Calu3 (cell line): ENCODE measurements around the gene LPA. TPM values are rescaled to one million over a fixed set of nuclear protein-coding genes. Genes with fewer than 3 reads are reported as not detected.
"Not testable (repeated sequence)": the region's sequence is repeated elsewhere in the genome, so short reads cannot be mapped to it uniquely, and the experiment has no call there.

ENCODE experiments used
- BruUV-seq: library from RNA; stranded (reverse); fragments of 400-500 nt; replicated peaks from 2 replicates; lab custom pipeline; 2021; lab: Mats Ljungman, UMichigan
- CTCF ChIA-PET: fragments of 300-600 bp; sonication (Branson Sonifier 250); formaldehyde crosslinking; loops from one replicate; lab custom pipeline; 2022; ENCODE audit warnings: antibody characterized with exemption; lab: Charles Lee
- DNase-seq: peaks from one replicate; pipeline ENCODE4 v3.0.0; 2022
- H3K27ac Mint-ChIP-seq: one replicate; pipeline ENCODE4 v1.8.0; 2022; ENCODE audit warnings: mixed read lengths; ENCODE audit not compliant: unreplicated experiment
- H3K27me3 Mint-ChIP-seq: one replicate; pipeline ENCODE4 v1.8.0; 2022; ENCODE audit warnings: mixed read lengths; ENCODE audit not compliant: unreplicated experiment
- H3K36me3 Mint-ChIP-seq: one replicate; pipeline ENCODE4 v1.8.0; 2022; ENCODE audit warnings: mild to moderate bottlenecking, moderate library complexity, mixed read lengths; ENCODE audit not compliant: insufficient read depth, unreplicated experiment
- H3K4me1 Mint-ChIP-seq: one replicate; pipeline ENCODE4 v1.8.0; 2022; ENCODE audit warnings: mild to moderate bottlenecking, low read depth, mixed read lengths; ENCODE audit not compliant: unreplicated experiment
- H3K4me3 Mint-ChIP-seq: one replicate; pipeline ENCODE4 v1.8.0; 2022; ENCODE audit warnings: mild to moderate bottlenecking, low read depth, moderate library complexity, mixed read lengths; ENCODE audit not compliant: unreplicated experiment
- H3K9me3 Mint-ChIP-seq: one replicate; pipeline ENCODE4 v1.8.0; 2022; ENCODE audit warnings: low read depth, mixed read lengths; ENCODE audit not compliant: unreplicated experiment
- CTCF ChIP-seq: fragments of 200-600 bp; IDR thresholded peaks from one replicate; pipeline ENCODE4 v1.8.0; 2022; ENCODE audit warnings: antibody characterized with exemption; ENCODE audit not compliant: unreplicated experiment
- intact Hi-C: fragments of 100-400 bp; cut with micrococcal nuclease; formaldehyde crosslinking; loops from one replicate; pipeline ENCODE4 v1.10.0; 2022; ENCODE audit not compliant: unreplicated experiment
- total RNA-seq: library from RNA; stranded (reverse); gene quantifications from 2 replicates; pipeline ENCODE4 v1.2.3, GENCODE V29; 2022

The LPA gene
- total RNA-seq, 1 experiment from 2014 or later, result not detected

- no peak for DNase-seq
- Mint-ChIP-seq H3K36me3 (no peaks in the 10 kb centered on the region), H3K4me3 (no peak overlapping the region), H3K27me3 (peaks cover 37% of the 10 kb centered on the region), H3K9me3 (peaks cover 6% of the 10 kb centered on the region), H3K4me1 (no peaks in the 10 kb centered on the region), H3K27ac (no peak overlapping the region)
- no TSS peak for BruUV-seq
- CTCF ChIA-PET, result no interaction called here
- intact Hi-C loops, result no loop called here
- TF ChIP-seq CTCF, result no peak
These were observed 4.5 kb downstream of the LPA start for GRCh38 chr6:160659562-160659961.

- no peaks in the 10 kb centered on the region for H3K4me1 Mint-ChIP-seq
- H3K27me3 Mint-ChIP-seq, result no peaks in the 10 kb centered on the region
- no peak overlapping the region for H3K4me3 Mint-ChIP-seq
- intact Hi-C loops, result no loop called here
- H3K9me3 Mint-ChIP-seq, result no peaks in the 10 kb centered on the region
- no peaks in the 10 kb centered on the region for H3K36me3 Mint-ChIP-seq
- BruUV-seq, result no TSS peak
- CTCF ChIA-PET, result no interaction called here
- TF ChIP-seq CTCF, result no peak
- DNase-seq, result no peak
- no peak overlapping the region for H3K27ac Mint-ChIP-seq
These were observed 29.4 kb downstream of the LPA start for GRCh38 chr6:160634706-160635105.

- intact Hi-C loops, result no loop called here
- H3K27ac Mint-ChIP-seq, result no peak overlapping the region
- CTCF ChIA-PET, result no interaction called here
- H3K27me3 Mint-ChIP-seq, result peaks cover 62% of the 10 kb centered on the region
- no peaks in the 10 kb centered on the region for H3K36me3 Mint-ChIP-seq
- H3K4me3 Mint-ChIP-seq, result no peak overlapping the region
- H3K4me1 Mint-ChIP-seq, result no peaks in the 10 kb centered on the region
- DNase-seq, result no peak
- no peak for TF ChIP-seq CTCF
- H3K9me3 Mint-ChIP-seq, result no peaks in the 10 kb centered on the region
- BruUV-seq, result no TSS peak
These were observed 67.9 kb downstream of the LPA start for GRCh38 chr6:160595838-160596832.

- H3K4me1 Mint-ChIP-seq, DNase-seq, H3K27ac Mint-ChIP-seq, H3K9me3 Mint-ChIP-seq, BruUV-seq, H3K36me3 Mint-ChIP-seq, intact Hi-C loops, H3K4me3 Mint-ChIP-seq: not testable (repeated sequence)
- CTCF ChIA-PET, result interaction anchor here (0.6 kb wide), 1 partner anchor 629 kb away, joined by 3 read pairs; no protein-coding TSS in a partner anchor
- peaks cover 60% of the 10 kb centered on the region for H3K27me3 Mint-ChIP-seq
These were observed 68.8 kb downstream of the LPA start for GRCh38 chr6:160595297-160595696.

GRCh38 chr6:160586374-160586773, 77.7 kb downstream of the LPA start:
- intact Hi-C loops, result no loop called here
- Mint-ChIP-seq H3K4me1 (no peaks in the 10 kb centered on the region), H3K9me3 (peaks cover 6% of the 10 kb centered on the region), H3K27ac (no peak overlapping the region), H3K4me3 (no peak overlapping the region), H3K36me3 (no peaks in the 10 kb centered on the region), H3K27me3 (peaks cover 21% of the 10 kb centered on the region)
- no TSS peak for BruUV-seq
- DNase-seq, result no peak
- CTCF ChIA-PET, result no interaction called here
- TF ChIP-seq CTCF, result no peak
